Type B pancreatic cell (in vitro differentiated cells): ENCODE data around the gene HOXD13. TPM values are rescaled to one million over a fixed set of nuclear protein-coding genes. Genes with fewer than 3 reads are reported as not detected.

ENCODE experiments used
- DNase-seq: peaks from one replicate; pipeline ENCODE4 v3.0.0; 2021; ENCODE audit warnings: mixed read lengths; ENCODE audit not compliant: unreplicated experiment; ENCODE audit errors: extremely low spot score
- H3K27ac Mint-ChIP-seq: 2 replicates; pipeline ENCODE4 v1.8.0; 2021; ENCODE audit warnings: mild to moderate bottlenecking, mixed read lengths
- H3K27me3 Mint-ChIP-seq: 2 replicates; pipeline ENCODE4 v1.8.0; 2021; ENCODE audit warnings: mixed read lengths
- H3K36me3 Mint-ChIP-seq: 2 replicates; pipeline ENCODE4 v1.8.0; 2021; ENCODE audit warnings: mixed read lengths
- H3K4me1 Mint-ChIP-seq: one replicate; pipeline ENCODE4 v1.8.0; 2021; ENCODE audit warnings: mixed read lengths; ENCODE audit not compliant: unreplicated experiment
- H3K4me3 Mint-ChIP-seq: 2 replicates; pipeline ENCODE4 v1.8.0; 2021; ENCODE audit warnings: mild to moderate bottlenecking, mixed read lengths
- H3K9me3 Mint-ChIP-seq: 2 replicates; pipeline ENCODE4 v1.8.0; 2021; ENCODE audit warnings: mixed read lengths
- total RNA-seq: library from RNA; stranded (reverse); gene quantifications from 2 replicates; pipeline ENCODE4 v1.2.1, GENCODE V29; 2021; ENCODE audit warnings: low replicate concordance
- TF ChIP-seq, protein P1 (sequence below): fragments of 200-600 bp; sonication (generic); conservative IDR thresholded peaks from 2 replicates; pipeline ENCODE4 v1.5.0; 2021; ENCODE audit warnings: antibody characterized with exemption, mild to moderate bottlenecking

Gene HOXD13
- total RNA-seq, 1 donor from 2014 or later: 0.43 TPM

DNA sequence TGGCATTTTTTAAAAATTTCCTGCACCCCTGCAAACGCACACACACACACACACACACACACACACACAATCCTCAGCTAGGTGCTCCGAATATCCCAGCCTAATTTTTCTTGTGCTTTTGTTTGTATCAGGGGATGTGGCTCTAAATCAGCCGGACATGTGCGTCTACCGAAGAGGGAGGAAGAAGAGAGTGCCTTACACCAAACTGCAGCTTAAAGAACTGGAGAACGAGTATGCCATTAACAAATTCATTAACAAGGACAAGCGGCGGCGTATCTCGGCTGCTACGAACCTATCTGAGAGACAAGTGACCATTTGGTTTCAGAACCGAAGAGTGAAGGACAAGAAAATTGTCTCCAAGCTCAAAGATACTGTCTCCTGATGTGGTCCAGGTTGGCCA, 1.8 kb downstream of the HOXD13 start:
- Mint-ChIP-seq H3K27ac (peak overlapping the region; percentile 14), H3K27me3 (peaks cover 94% of the 10 kb centered on the region), H3K4me1 (peaks cover 12% of the 10 kb centered on the region), H3K36me3 (no peaks in the 10 kb centered on the region), H3K4me3 (no peak overlapping the region), H3K9me3 (no peaks in the 10 kb centered on the region)
- TF ChIP-seq, protein P1, sequence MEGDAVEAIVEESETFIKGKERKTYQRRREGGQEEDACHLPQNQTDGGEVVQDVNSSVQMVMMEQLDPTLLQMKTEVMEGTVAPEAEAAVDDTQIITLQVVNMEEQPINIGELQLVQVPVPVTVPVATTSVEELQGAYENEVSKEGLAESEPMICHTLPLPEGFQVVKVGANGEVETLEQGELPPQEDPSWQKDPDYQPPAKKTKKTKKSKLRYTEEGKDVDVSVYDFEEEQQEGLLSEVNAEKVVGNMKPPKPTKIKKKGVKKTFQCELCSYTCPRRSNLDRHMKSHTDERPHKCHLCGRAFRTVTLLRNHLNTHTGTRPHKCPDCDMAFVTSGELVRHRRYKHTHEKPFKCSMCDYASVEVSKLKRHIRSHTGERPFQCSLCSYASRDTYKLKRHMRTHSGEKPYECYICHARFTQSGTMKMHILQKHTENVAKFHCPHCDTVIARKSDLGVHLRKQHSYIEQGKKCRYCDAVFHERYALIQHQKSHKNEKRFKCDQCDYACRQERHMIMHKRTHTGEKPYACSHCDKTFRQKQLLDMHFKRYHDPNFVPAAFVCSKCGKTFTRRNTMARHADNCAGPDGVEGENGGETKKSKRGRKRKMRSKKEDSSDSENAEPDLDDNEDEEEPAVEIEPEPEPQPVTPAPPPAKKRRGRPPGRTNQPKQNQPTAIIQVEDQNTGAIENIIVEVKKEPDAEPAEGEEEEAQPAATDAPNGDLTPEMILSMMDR: no peak
- no peak for DNase-seq

DNA sequence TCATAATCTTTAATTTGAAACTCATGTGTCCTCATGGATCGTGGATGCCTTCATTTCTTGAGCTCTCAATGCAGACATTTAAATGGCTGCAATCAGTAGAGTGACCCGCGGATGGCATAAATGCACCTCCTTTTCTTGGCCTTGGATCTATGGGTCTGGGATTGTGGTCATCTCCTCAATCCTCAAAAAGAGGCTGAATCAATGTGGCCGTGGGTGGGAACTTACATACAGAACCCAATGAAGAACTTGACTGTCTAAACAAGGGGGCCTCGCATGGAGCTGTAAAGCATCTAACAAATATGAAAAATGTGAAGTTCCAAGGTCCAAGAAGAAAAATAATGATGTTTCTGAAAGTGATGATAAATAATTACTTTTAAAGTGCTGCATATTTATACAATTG, 2.9 kb downstream of the HOXD13 start:
- TF ChIP-seq, protein P1: no peak
- DNase-seq: no peak
- Mint-ChIP-seq H3K27ac (no peak overlapping the region), H3K9me3 (no peaks in the 10 kb centered on the region), H3K36me3 (no peaks in the 10 kb centered on the region), H3K4me1 (peaks cover 12% of the 10 kb centered on the region), H3K4me3 (no peak overlapping the region), H3K27me3 (peaks cover 91% of the 10 kb centered on the region)

DNA sequence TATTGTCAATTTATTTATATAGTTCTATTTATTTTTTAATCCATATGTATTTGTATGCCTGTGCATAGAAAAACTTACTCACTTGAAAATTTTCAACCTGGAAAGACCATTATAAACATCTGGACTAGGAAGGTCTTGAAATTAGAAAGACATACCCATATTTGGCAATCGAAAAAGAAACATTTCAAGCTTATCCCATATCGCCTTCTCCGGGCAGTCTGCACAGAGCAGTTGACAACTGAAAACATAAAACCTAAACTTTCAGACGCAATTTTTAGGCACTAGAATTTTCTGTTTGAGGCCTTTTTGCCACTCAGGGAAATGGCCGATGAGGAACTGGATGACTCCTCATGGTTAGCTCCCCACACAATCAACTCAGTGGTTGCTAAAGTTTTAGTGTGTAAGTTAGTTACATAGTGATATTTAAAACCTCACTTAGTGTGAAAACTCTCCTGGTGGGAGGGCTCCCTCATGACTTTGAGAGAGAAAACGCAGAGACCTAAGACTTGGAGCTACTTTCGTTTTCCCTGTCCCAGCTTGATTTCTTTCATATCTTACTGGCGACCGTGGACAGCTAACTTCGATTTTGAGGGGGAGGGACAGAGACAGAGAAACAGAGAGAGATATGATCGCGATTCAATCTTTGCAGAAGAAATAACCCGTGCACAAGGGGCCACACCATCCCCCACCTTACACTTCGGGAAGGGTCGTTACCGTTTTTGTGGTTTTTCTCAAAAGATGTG, 3.9 kb downstream of the HOXD13 start:
- H3K4me1 Mint-ChIP-seq: peaks cover 12% of the 10 kb centered on the region
- TF ChIP-seq, protein P1: no peak
- H3K9me3 Mint-ChIP-seq: no peaks in the 10 kb centered on the region
- peaks cover 91% of the 10 kb centered on the region for H3K27me3 Mint-ChIP-seq
- no peak overlapping the region for H3K27ac Mint-ChIP-seq
- peak overlapping the region; percentile 86 for H3K4me3 Mint-ChIP-seq
- no peaks in the 10 kb centered on the region for H3K36me3 Mint-ChIP-seq
- no peak for DNase-seq

DNA sequence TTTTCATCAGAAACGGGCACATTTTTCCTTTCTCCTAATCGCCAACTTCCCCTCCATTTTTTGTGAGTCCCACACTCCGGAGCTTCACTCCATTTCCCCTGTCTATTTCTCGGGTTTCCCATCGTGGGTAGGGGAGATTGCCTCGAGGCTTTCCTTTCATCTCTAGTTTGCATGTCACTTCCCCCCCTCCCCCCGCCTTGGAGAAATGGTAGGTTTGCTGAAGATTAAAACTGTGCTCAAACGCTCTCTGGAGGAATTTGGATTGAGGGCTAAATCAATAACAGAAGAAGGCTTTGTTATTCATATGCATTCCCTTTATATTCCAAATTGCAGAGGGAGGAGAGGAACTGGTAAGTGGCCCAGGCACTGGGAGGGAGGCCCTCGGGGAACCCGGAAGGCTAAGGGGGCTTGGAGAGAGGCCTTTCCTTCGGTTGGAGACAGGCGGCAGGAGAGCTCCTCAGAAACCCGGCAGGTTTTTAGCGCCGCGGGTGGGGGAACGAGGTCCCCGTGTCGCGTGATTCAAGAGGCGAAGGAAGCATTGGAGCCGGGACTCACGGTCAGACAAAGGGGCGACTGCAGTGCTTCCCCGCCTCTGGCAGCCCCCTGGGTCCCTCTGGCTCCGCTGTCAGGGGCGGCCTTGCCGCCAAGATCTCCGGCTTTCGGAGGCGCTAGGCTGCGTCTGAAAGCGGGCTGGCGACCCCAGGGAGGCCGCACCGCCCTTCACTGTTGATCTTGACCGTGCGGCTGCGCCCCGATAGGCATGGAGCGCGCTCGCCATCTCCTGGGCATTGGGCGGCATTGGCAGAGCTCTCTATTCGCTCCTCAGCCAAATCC, 4.7 kb downstream of the HOXD13 start:
- Mint-ChIP-seq H3K4me3 (peak overlapping the region; percentile 86), H3K27ac (peak overlapping the region; percentile 1), H3K4me1 (peaks cover 4% of the 10 kb centered on the region), H3K36me3 (no peaks in the 10 kb centered on the region), H3K9me3 (no peaks in the 10 kb centered on the region), H3K27me3 (peaks cover 91% of the 10 kb centered on the region)
- TF ChIP-seq, protein P1: peak; percentile 91
- peak; percentile 85 for DNase-seq

DNA sequence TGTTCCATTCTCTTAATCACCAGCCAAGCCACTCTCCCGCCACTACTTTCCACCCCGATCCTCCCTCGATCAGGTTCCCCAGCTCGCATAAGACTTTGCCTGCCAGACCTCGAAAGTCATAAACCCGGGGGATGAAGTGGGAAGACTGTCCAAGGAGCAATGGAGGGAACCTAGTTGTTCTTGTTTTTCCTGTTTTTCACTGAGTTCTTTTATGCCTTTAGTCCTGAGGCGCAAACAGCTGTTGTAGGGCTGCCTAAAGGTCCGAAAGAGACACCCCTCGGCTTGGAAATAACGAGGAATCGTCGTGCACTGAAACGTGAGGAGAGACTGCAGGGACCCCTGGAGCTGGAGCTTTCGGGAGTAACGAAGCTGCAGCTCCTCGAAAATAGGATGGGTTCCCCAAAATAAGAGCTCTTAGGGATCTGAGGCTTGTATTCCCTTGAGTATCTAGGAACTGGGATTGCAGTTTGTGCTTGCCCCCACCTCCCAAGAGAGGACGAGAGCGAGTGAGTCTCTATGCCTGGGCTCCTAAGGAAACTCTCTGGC, 5.4 kb downstream of the HOXD13 start:
- Mint-ChIP-seq H3K27me3 (peaks cover 97% of the 10 kb centered on the region), H3K9me3 (no peaks in the 10 kb centered on the region), H3K4me3 (peak overlapping the region; percentile 86), H3K4me1 (peaks cover 4% of the 10 kb centered on the region), H3K36me3 (no peaks in the 10 kb centered on the region), H3K27ac (peak overlapping the region; percentile 1)
- DNase-seq: peak; percentile 43
- TF ChIP-seq, protein P1: no peak
